HG02571 (cell line): ENCODE results near the gene KAZN.

Experiments used
- ATAC-seq: cut with Tn5 transposase; IDR thresholded peaks from one replicate; pipeline ENCODE4 v1.9.1; 2021; ENCODE audit warnings: mild to moderate bottlenecking, moderate library complexity; ENCODE audit not compliant: unreplicated experiment

Gene KAZN

GRCh38 chr1:14612256-14612655, 13.8 kb downstream of the KAZN start:
- ATAC-seq = no peak

GRCh38 chr1:14613926-14614325, 15.4 kb downstream of the KAZN start:
- no peak for ATAC-seq

- ATAC-seq = no peak
These were observed 15.9 kb downstream of the KAZN start for GRCh38 chr1:14614341-14614740.

- ATAC-seq = no peak
These were observed 17.2 kb downstream of the KAZN start for GRCh38 chr1:14615549-14616218.

GRCh38 chr1:14616632-14617396, 18.3 kb downstream of the KAZN start:
- no peak for ATAC-seq

- no peak for ATAC-seq
These were observed 19.3 kb downstream of the KAZN start for GRCh38 chr1:14617791-14618190.

- ATAC-seq = no peak
These were observed 22.5 kb downstream of the KAZN start for GRCh38 chr1:14620941-14621340.

GRCh38 chr1:14623090-14623489, 24.6 kb downstream of the KAZN start:
- ATAC-seq = no peak

- no peak for ATAC-seq
These were observed 26.5 kb downstream of the KAZN start for GRCh38 chr1:14624941-14625340.

GRCh38 chr1:14625572-14625971, 27.1 kb downstream of the KAZN start:
- ATAC-seq = no peak

GRCh38 chr1:14625996-14626395, 27.5 kb downstream of the KAZN start:
- no peak for ATAC-seq

GRCh38 chr1:14626869-14627607, 28.6 kb downstream of the KAZN start:
- ATAC-seq = no peak

- no peak for ATAC-seq
These were observed 29.4 kb downstream of the KAZN start for GRCh38 chr1:14627608-14628489.

- ATAC-seq = no peak
These were observed 31.0 kb downstream of the KAZN start for GRCh38 chr1:14629363-14630014.

- ATAC-seq = no peak
These were observed 32.5 kb downstream of the KAZN start for GRCh38 chr1:14630986-14631385.

- ATAC-seq = no peak
These were observed 32.9 kb downstream of the KAZN start for GRCh38 chr1:14631421-14631820.

GRCh38 chr1:14634486-14634885, 36.0 kb downstream of the KAZN start:
- ATAC-seq = no peak

GRCh38 chr1:14635421-14635820, 36.9 kb downstream of the KAZN start:
- ATAC-seq = no peak

- ATAC-seq = no peak
These were observed 38.6 kb downstream of the KAZN start for GRCh38 chr1:14636897-14637632.
